Measurements from ENCODE around the gene RSPH9.

RSPH9 gene

GRCh38 chr6:43668151-43669028 is 23.6 kb downstream of the RSPH9 start:
- DNase-seq (ENCODE audit: low spot score) = peak; percentile 60

- DNase-seq (ENCODE audit: low spot score) = peak; percentile 79
Measured at GRCh38 chr6:43669050-43669921, 24.4 kb downstream of the RSPH9 start.

GRCh38 chr6:43669922-43670622 is 25.2 kb downstream of the RSPH9 start:
- no peak for DNase-seq (ENCODE audit: low spot score)

- no peak for DNase-seq (ENCODE audit: low spot score)
Measured at GRCh38 chr6:43670623-43670986, 25.8 kb downstream of the RSPH9 start.

GRCh38 chr6:43671011-43671800 is 26.4 kb downstream of the RSPH9 start:
- no peak for DNase-seq (ENCODE audit: low spot score)

- no peak for DNase-seq (ENCODE audit: low spot score)
Measured at GRCh38 chr6:43671801-43672690, 27.2 kb downstream of the RSPH9 start.

- DNase-seq (ENCODE audit: low spot score) = no peak
Measured at GRCh38 chr6:43673444-43674084, 28.7 kb downstream of the RSPH9 start.

GRCh38 chr6:43674291-43674690 is 29.5 kb downstream of the RSPH9 start:
- DNase-seq (ENCODE audit: low spot score) = no peak

- no peak for DNase-seq (ENCODE audit: low spot score)
Measured at GRCh38 chr6:43674921-43675320, 30.1 kb downstream of the RSPH9 start.

GRCh38 chr6:43676962-43677606 is 32.2 kb downstream of the RSPH9 start:
- DNase-seq (ENCODE audit: low spot score) = no peak

- no peak for DNase-seq (ENCODE audit: low spot score)
Measured at GRCh38 chr6:43677759-43678158, 32.9 kb downstream of the RSPH9 start.

- DNase-seq (ENCODE audit: low spot score) = no peak
Measured at GRCh38 chr6:43678341-43678740, 33.5 kb downstream of the RSPH9 start.

- DNase-seq (ENCODE audit: low spot score) = no peak
Measured at GRCh38 chr6:43679057-43679456, 34.2 kb downstream of the RSPH9 start.

GRCh38 chr6:43680308-43681200 is 35.7 kb downstream of the RSPH9 start:
- no peak for DNase-seq (ENCODE audit: low spot score)

- DNase-seq (ENCODE audit: low spot score) = no peak
Measured at GRCh38 chr6:43681303-43681702, 36.5 kb downstream of the RSPH9 start.

GRCh38 chr6:43682724-43683429 is 38.0 kb downstream of the RSPH9 start:
- no peak for DNase-seq (ENCODE audit: low spot score)

GRCh38 chr6:43683708-43684455 is 39.0 kb downstream of the RSPH9 start:
- DNase-seq (ENCODE audit: low spot score) = no peak

Measured in AG08395 (cell line).